NCI-H1092 treated with DMSO at 0.1 percent for 48 hours (cell line): ENCODE results near the gene ATP4A.
A peak's percentile ranks its signal among the peaks of the same experiment; 100 is the strongest.

ENCODE experiments used
- DNase-seq: peaks from one replicate; lab custom pipeline; 2025; lab: John Stamatoyannopoulos, UW

ATP4A gene

GRCh38 chr19:35524181-35524837, 39.1 kb downstream of the ATP4A start:
- no peak for DNase-seq

- no peak for DNase-seq
Observed at GRCh38 chr19:35522745-35523327, 40.6 kb downstream of the ATP4A start.

- no peak for DNase-seq
Observed at GRCh38 chr19:35521124-35521743, 42.2 kb downstream of the ATP4A start.

GRCh38 chr19:35519291-35519690, 44.2 kb downstream of the ATP4A start:
- no peak for DNase-seq

- no peak for DNase-seq
Observed at GRCh38 chr19:35518313-35518712, 45.1 kb downstream of the ATP4A start.

GRCh38 chr19:35517342-35517741, 46.1 kb downstream of the ATP4A start:
- no peak for DNase-seq

GRCh38 chr19:35516310-35516709, 47.1 kb downstream of the ATP4A start:
- no peak for DNase-seq

- DNase-seq, result no peak
Observed at GRCh38 chr19:35514282-35514809, 49.1 kb downstream of the ATP4A start.

- no peak for DNase-seq
Observed at GRCh38 chr19:35513628-35514281, 49.7 kb downstream of the ATP4A start, which contains the start of gene DMKN. DMKN (minus strand) TSS chr19:35513649; CDS start chr19:35513475, 174 bp downstream.

GRCh38 chr19:35512831-35513627, 50.4 kb downstream of the ATP4A start:
- no peak for DNase-seq

GRCh38 chr19:35511337-35511736, 52.1 kb downstream of the ATP4A start:
- DNase-seq, result no peak

GRCh38 chr19:35510626-35510964, 52.9 kb downstream of the ATP4A start:
- DNase-seq, result no peak

GRCh38 chr19:35509861-35510625, 53.4 kb downstream of the ATP4A start:
- peak; percentile 29 for DNase-seq

- no peak for DNase-seq
Observed at GRCh38 chr19:35509018-35509652, 54.3 kb downstream of the ATP4A start.

- DNase-seq, result no peak
Observed at GRCh38 chr19:35508129-35508528, 55.3 kb downstream of the ATP4A start.

- no peak for DNase-seq
Observed at GRCh38 chr19:35507561-35507960, 55.9 kb downstream of the ATP4A start.

GRCh38 chr19:35506011-35506410, 57.4 kb downstream of the ATP4A start:
- no peak for DNase-seq

- no peak for DNase-seq
Observed at GRCh38 chr19:35502751-35503150, 60.7 kb downstream of the ATP4A start.

- no peak for DNase-seq
Observed at GRCh38 chr19:35501684-35502083, 61.8 kb downstream of the ATP4A start.

- no peak for DNase-seq
Observed at GRCh38 chr19:35500611-35501010, 62.8 kb downstream of the ATP4A start.
